GM18867 (cell line): ENCODE data around the gene CNTNAP2.

Experiments
- ATAC-seq: cut with Tn5 transposase; IDR thresholded peaks from one replicate; pipeline ENCODE4 v1.9.1; 2021; ENCODE audit warnings: mild to moderate bottlenecking, moderate library complexity; ENCODE audit not compliant: unreplicated experiment

Gene CNTNAP2

GRCh38 chr7:148153616-148154284 is 2037.1 kb downstream of the CNTNAP2 start:
- no peak for ATAC-seq

- ATAC-seq, result no peak
These were observed 2038.4 kb downstream of the CNTNAP2 start for GRCh38 chr7:148155000-148155399.

GRCh38 chr7:148155826-148156225 is 2039.2 kb downstream of the CNTNAP2 start:
- ATAC-seq, result no peak

GRCh38 chr7:148156233-148156632 is 2039.6 kb downstream of the CNTNAP2 start:
- ATAC-seq, result no peak

GRCh38 chr7:148159331-148159730 is 2042.7 kb downstream of the CNTNAP2 start:
- no peak for ATAC-seq

GRCh38 chr7:148161776-148162175 is 2045.2 kb downstream of the CNTNAP2 start:
- no peak for ATAC-seq

GRCh38 chr7:148162808-148163207 is 2046.2 kb downstream of the CNTNAP2 start:
- no peak for ATAC-seq

- ATAC-seq, result no peak
These were observed 2046.6 kb downstream of the CNTNAP2 start for GRCh38 chr7:148163246-148163645.

- no peak for ATAC-seq
These were observed 2056.3 kb downstream of the CNTNAP2 start for GRCh38 chr7:148172920-148173319.

GRCh38 chr7:148173369-148173768 is 2056.8 kb downstream of the CNTNAP2 start:
- no peak for ATAC-seq

GRCh38 chr7:148174376-148174775 is 2057.8 kb downstream of the CNTNAP2 start:
- no peak for ATAC-seq

GRCh38 chr7:148175512-148175911 is 2058.9 kb downstream of the CNTNAP2 start:
- no peak for ATAC-seq

- ATAC-seq, result no peak
These were observed 2061.4 kb downstream of the CNTNAP2 start for GRCh38 chr7:148177972-148178371.

- no peak for ATAC-seq
These were observed 2063.5 kb downstream of the CNTNAP2 start for GRCh38 chr7:148180075-148180474.

GRCh38 chr7:148182264-148182663 is 2065.7 kb downstream of the CNTNAP2 start:
- no peak for ATAC-seq

GRCh38 chr7:148185041-148185440 is 2068.4 kb downstream of the CNTNAP2 start:
- ATAC-seq, result no peak

- no peak for ATAC-seq
These were observed 2070.9 kb downstream of the CNTNAP2 start for GRCh38 chr7:148187471-148187870.

GRCh38 chr7:148191391-148192065 is 2074.9 kb downstream of the CNTNAP2 start:
- no peak for ATAC-seq

- no peak for ATAC-seq
These were observed 2075.9 kb downstream of the CNTNAP2 start for GRCh38 chr7:148192491-148192890.

GRCh38 chr7:148201992-148202391 is 2085.4 kb downstream of the CNTNAP2 start:
- no peak for ATAC-seq

- ATAC-seq, result no peak
These were observed 2088.2 kb downstream of the CNTNAP2 start for GRCh38 chr7:148204639-148205304.

- ATAC-seq, result no peak
These were observed 2093.1 kb downstream of the CNTNAP2 start for GRCh38 chr7:148209643-148210190.
